ELF-1 (cell line): ENCODE measurements around the gene UBXN1.
"Not testable (repeated sequence)": the region's sequence is repeated elsewhere in the genome, so short reads cannot be mapped to it uniquely, and the experiment has no call there.

Experiments used
- DNase-seq: peaks from one replicate; pipeline ENCODE4 v3.0.0-alpha.2; 2016; ENCODE audit warnings: low read depth, low spot score

Gene UBXN1

DNA sequence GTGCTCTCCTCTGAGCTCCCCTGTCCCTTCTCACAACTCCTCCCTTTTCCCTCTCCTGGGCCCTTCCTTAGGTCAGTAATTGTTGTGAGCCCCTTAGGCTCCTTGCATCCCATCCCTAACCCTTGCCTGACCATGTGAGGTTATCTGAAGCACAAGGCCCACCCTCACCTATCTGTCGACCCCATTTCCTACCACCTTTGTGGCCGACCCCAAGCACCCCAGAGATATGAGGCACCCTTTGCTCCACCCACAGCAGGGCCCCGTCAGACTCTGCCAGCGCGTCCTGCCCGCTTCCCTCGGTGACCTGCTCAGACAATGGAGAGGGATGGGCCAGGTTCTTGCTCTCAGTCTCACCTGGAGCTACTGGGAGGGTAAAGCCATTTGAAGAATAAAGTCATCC lies 29.9 kb upstream of the UBXN1 start:
- no peak for DNase-seq

DNA sequence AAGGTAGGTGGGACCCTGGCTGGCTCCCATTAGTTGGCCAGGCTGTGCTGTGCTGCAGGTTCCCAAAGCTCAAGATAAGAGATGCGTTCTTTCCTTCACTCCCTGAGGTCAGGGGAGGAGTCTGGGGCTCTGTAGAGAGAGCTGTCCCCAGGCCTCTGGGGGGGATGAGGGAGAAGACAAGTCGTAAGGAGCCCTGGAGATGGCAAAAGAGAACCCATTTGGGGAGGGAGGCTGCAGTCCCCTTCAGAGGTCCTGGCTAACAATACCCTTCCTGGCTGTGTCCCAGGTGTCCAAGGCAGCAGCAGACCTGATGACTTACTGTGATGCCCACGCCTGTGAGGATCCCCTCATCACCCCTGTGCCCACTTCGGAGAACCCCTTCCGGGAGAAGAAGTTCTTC lies 29.5 kb upstream of the UBXN1 start:
- no peak for DNase-seq

DNA sequence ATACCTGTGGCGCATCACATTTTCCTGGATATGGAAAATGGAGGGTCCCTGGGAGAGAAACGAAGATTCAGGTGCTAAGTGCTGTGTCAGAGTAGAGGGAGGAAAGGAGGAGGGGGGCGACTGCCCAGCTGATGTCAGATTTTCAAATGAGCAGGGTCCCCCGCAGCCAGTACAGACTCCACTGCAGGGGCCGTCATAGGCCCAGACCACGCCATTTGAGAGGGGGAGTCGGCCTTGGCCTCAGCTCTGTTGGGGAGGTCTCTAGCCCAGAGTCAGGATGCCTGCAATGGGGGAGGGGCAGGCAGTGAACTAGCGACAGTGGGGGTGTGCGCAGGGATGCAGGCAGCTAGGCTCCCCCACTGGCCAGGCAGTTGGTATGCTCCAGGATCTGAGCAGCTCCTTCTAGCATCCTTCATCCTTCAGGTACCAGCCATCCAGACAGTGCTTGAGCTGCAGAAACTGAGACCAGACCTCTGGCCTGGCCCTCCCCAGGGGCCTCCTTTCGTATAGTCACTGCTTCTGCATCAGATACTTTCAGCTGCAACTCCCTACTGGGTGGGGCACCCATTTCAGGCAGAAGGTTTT lies 28.5 kb upstream of the UBXN1 start, which contains the start of the genes BSCL2 and GNG3:
TSS of gene BSCL2 (minus strand) at position 148 of the 585 bp plus-strand sequence. CDS start 229 bp downstream, outside the sequence.
TSS of gene GNG3 (plus strand) at position 400 of the 585 bp plus-strand sequence. CDS start 620 bp downstream, outside the sequence.
- DNase-seq = peak; percentile 94

DNA sequence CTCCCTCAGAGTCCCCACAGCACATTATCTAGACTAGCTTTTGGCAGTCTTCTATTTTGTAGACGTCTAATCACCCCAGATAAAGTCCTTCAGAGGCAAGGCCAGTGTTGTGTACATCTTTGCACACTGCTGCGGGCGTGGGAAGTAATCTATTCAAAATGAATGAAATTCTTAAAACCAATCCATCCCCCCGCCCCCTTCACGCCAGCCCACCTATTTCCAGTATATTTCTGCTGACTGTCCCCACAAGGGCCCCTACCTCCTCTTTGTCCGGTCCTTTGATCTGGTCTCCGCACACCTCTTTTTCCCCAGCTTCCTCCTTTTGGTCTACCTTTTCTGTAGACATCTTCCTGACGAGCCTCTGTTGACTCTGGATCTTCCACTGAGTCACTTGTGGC lies 28.0 kb upstream of the UBXN1 start:
- no peak for DNase-seq

DNA sequence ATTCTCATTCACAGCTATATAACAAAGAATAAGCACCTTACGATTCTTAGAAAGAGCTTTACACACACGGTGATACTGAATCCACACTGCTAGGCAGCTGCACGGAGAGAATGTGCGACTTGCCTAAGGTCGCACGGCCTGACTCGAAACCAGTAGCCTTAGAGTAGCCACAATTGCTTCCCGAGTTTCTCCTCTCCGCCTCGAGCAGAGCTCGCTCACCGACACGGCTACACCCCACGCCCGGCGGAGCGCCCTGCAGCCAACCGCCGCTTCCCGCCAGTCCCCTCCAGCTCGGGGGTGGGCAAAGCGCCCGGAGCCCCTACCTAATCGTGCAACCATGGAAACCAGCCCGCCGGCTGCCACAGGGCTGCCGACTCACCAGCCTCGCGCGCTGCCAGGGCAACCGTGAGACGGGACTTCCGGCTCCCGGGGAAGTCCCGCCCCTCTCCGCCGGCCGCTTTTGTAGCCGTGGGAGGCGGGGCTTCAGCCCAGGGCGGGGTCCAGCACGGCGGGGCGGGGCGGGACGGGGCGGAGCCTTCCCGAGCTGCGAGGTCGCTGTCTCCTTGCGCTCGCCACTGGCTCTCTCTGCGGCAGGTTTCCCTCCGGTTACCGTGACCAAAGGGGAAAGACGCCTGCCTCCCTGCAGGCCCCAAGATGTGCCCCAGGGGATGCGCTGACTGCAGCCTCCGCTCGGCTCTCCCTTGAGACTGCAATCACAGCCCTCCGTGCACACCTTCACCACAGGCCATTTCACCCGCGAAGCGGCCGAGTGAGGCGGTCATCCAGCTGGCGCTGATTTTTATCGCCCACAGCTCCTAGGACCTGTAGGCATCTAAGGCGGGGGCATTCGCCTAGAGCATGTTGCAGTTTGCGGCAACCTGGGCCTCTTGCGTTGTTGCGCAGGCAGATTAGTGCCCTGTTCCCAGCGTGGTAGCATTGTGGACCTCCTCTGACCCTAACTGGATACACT lies 27.3 kb upstream of the UBXN1 start:
- peak; percentile 95 for DNase-seq

DNA sequence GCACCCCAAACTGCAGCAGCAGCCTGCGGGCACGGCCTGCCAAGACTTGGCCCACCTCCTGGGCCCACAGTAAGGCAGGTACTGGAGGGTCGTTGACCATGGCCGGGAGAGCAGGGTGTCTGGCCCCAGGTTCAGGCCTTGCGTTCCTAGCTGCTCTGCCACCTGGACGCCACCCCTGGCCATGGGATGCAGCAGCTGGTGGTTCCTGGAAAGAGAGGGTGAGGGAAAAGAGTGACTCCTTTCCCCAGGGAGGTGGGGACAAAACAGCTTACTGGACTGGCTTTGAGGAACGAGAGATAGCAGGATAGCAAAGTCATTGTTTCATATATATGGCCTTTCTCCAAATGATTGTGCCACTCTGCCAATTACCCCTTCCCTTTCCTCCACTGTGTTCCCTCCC lies 26.5 kb upstream of the UBXN1 start:
- no peak for DNase-seq

DNA sequence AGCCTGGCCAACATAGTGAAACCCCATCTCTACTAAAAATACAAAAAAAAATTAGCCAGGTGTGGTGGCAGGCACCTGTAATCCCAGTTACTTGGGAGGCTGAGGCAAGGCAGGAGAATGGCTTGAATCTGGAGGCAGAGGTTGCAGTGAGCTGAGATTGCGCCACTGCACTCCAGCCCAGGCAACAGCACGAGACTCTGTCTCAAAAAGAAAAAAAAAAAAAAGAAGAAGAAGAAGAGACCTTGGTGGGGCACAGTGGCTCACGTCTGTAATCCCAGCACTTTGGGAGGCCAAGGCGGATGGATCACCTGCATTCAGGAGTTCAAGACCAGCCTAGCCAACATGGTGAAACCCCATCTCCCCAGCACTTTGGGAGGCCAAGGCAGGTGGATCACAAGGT lies 25.0 kb upstream of the UBXN1 start:
- not testable (repeated sequence) for DNase-seq

DNA sequence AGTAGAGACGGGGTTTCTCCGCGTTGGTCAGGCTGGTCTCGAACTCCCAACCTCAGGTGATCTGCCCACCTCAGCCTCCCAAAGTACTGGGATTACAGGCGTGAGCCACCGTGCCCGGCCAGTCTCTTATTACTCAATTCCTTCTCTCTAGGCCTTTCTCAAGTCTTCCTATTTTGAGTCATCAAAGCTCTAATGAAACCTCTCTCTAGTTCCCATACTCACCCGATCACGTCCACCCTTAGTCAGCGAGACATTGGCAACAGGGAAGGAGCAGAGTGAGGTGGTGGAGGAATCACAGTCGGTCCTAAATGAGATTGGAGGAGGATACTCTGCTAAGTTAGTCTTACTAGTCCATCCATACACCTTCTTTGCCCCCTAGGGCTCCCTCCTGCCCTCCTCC lies 23.4 kb upstream of the UBXN1 start:
- no peak for DNase-seq

DNA sequence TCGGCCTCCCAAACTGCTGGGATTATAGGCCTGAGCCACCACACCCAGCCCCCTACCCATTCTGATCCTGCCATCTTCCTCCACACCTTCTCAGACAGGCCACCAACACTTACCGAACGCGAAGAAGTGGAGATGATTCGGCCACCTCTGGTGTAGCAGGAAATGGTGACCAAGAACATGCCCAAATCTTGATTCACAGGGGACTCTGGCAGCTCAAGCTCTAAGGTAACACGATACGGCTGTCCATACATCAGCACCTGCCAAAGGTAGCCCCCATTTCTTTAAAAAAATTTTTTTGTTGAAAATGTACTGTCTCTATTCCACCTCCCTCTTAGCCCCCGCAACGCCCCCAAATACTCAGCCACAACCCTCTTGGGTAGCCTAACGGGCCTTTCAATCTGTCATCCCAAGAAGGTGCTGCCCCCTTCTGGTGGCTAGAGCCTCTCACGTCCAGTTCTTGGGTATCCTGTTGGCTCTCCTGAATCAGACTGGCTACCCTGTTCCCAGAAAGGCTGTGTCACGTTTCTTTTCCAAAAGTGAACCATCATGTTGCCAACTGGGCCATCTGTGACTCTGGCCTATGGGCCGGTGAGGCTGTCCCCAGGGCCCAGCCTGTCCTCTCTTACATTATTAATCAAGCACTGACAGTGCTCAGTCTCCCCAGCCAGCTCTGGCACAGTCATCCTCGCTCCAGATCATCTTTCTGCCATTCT lies 15.7 kb upstream of the UBXN1 start:
- peak; percentile 84 for DNase-seq

DNA sequence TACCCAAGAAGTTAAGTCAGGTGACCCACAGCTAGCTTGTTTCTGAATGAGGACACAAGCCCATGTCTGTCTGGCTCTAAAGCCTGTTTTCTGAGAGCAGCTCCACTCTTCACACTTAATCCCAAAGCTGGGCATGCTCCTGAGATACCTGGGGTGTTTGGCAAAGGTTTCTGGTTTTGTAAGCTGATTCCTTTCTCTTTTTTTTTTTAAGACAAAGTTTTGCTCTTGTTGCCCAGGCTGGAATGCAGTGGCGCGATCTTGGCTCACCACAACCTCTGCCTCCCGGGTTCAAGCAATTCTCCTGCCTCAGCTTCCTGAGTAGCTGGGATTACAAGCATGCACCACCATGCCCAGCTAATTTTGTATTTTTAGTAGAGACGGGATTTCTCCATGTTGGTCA lies 14.8 kb upstream of the UBXN1 start:
- DNase-seq = not testable (repeated sequence)

DNA sequence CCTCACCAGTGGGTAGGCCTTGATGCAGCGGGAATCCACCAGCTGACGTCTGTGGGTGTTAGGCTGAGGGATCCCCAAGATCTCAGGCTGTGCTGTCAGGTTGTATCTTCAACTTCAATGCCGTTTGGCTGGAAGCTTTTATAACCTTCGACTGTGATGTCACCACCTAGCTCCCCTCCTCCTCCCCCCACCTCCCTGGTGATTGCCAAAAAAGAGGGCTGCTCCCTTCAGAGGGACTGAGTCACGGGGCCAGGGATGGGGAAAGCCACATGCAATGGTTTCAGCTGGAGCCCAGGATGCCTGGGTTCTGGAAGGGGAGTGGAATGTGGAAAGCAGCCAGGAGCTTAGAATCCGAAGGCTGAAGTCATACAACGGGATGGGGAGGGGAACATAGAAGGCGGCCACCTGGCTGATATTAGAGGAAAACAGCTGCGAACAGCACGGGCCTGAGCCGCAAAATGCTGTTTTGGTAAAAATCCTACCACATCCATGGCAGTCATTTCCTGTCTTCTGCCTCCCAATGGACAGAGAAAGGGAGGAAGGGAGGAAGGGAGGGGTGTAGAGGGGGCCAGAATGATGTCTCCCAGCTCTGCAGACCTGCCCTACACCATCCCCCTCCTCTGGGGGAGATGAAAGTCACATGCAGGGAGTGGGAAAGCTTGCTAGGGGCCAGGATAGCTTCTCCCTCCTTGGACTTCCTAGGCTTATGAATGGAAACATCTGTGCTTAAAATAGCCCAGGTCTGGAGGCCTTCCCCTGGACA lies 10.7 kb upstream of the UBXN1 start, which contains the start of gene LRRN4CL:
TSS of gene LRRN4CL (minus strand) at position 110 of the 763 bp plus-strand sequence. CDS start 1,022 bp downstream, outside the sequence.
- DNase-seq = no peak

DNA sequence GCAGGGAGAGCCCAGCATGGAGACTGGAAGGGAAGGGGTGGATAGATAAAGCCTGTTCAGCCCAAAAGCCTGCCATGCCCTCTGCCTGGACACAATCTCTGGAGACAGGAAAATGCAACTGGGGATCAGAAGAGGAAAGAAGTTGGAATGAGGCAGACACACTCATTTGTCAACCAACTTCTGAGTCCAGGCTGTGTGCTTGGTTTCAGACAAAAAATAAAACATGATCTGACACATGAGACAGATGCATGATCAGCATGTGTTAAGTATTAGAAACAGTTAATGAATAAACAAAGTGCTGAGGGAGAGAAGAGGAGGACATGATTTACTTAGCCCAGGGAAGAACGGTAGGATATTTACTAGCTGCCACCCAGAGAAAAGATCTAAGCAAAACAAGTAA lies 9.6 kb upstream of the UBXN1 start:
- no peak for DNase-seq

DNA sequence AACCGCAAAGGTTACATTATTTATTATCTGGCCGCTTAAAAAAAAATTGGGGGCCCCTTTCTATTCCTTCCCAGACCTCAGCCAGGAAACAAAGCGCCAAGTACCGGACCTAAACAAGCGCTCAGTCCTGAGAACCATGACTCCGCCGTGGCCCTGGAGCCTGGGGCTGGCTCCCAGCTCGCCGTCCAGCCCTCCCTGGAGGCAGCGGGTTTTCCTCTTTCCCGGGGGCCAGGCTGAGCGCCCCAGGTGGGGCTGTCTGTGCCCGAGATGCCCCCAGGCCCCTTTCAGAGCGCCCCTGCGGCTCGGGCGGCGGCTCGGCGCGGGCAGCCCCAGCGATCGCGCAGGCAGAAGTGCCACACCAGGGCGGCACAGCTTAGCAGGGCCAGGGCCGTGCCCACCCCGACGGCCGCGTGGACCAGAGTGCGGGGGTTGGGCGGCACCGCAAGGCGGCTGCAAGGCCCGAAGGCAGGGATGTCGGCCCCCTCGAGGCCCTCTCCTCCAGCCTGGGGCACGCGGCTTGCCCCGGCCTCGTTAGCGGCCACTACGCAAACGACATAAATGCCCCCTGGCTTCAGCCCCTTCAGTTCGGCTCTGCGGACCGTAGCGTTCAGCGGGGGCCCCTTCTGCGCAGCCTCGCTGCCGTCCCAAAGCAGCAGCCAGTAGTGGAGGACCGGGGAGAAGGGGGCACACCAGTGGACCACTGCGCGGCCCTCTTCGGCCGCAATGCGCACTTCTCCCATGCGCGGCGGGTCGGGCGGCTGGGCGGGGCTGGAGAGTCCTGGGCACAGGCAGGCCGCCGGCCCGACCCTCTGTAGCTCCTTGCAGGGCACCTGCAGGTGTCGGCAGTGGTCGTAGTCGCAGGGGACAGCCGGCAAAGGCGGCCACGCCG lies 8.9 kb upstream of the UBXN1 start:
- peak; percentile 50 for DNase-seq

DNA sequence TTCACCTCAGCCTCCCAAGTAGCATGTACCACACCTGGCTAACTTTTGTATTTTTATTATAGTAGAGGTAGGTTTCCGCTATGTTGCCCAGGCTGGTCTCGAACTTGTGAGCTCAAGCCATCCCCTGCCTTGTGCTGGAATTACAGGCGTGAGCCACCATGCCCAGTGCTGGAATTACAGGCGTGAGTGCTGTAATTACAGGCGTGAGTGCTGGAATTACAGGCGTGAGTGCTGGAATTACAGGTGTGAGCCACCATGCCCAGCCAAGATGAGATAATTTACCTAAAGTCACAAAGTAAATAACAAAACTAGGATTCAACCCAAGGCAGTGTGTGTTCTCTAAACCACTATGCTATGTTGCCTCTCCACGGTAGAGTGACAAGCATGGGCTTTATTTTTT lies 3.6 kb upstream of the UBXN1 start:
- DNase-seq = no peak

DNA sequence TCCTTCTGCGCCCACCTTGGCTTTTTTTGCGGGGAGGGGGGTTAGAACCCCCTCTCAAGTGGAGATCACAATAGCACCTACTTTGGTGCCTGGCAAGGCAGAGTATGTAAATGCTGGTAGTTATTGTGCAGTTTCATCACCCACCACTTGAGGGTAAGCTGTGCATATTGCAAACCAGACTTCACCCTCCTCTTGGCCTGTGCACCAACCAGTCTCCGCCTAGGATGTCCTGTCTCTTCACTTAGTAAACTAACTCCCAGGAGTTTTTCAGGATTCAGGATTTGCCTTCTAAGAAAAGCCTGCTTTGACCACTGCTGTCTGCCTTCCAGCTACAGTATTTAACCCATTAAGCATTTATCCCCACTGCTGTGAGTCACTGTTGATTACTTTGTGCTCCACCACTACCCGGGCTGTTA lies 2.0 kb upstream of the UBXN1 start:
- peak; percentile 57 for DNase-seq

DNA sequence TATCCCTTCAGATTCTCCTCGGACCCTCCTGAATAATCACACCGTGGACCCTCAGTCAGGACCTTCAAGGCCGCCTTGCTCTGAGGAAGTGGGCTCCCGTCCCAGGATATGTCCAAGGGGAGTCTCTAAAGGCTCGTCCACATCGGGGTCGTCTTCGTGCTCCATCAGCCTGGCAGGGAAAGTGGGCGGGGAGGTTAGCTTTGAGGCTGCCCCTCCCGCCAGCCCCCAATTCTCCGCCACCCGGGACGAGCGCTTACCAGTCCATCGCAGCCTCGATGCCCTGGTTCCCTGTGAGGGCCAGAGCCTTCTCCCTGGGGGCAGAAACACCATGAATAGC lies 472 bp downstream of the UBXN1 start:
- DNase-seq = no peak

DNA sequence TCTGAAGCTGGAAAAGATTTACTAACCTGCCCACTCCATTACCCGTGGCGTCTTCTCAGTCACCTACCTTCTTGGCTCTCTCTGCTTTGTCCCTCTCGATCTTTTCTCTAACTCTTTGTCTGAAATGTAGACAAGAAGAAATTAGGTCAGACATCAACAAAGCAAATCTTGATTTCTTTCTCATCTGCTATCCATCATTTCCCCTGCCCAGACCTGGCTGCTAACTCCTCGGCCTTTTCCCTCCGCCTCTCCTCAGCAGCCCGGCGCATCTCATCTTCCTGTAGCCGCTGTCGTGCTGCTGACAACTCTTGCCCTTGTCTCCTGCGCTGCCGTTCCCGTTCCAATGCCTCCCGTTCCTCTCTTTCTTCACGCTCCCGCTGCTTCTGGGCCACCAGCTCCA lies 1.2 kb downstream of the UBXN1 start:
- no peak for DNase-seq

DNA sequence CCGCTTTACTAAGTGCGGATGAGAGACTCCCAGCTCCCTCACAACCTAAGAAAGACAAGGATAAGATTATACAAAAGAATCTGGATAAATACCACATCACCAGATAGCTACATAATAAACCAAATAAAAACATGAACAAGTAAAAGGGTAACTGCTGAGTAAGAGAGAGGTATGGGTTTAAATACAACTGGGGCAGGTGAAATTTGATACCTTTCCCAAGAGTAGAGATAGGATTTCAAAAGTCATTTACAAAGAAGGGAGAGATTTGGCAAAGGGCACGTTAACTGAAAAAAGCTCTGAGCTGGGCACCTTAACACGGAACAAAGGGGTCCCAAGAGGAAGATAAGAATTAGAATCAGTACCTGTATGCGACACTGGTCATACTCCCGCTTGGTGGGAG lies 1.7 kb downstream of the UBXN1 start:
- no peak for DNase-seq

DNA sequence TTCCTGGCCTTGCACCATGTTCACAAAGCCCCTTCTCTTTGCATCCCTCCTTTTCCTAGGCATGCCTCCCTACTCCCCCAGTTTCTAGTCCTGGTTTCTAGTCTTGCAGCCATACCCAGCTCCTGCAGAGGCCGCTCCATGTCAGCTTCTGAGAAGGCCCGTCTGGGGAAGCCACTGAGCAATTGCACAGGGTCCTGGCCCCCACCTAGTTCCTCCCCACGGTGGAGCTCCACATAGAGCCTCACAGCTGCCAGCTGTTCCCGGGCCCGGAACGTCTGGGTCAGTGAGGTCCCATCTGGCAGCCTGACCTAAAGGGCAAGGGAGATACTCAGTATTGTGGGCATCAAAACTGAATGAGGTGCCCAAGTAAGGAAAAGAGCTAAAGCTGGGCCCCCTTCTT lies 2.2 kb downstream of the UBXN1 start:
- DNase-seq = no peak

DNA sequence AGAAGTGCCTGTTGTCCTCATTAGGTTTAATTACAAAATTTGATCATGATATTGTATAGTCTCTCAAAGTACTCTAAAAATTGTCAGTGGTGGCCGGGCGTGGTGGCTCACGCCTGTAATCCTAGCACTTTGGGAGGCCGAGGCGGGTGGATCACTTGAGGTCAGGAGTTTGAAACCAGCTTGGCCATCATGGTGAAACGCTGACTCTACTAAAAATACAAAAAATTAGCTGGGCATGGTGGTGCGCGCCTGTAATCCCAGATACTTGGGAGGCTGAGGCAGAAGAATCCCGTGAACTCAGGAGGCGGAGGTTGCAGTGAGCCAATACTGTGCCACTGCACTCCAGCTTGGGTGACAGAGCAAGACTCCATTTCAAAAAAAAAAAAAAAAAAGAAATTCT lies 3.5 kb downstream of the UBXN1 start:
- DNase-seq = not testable (repeated sequence)

DNA sequence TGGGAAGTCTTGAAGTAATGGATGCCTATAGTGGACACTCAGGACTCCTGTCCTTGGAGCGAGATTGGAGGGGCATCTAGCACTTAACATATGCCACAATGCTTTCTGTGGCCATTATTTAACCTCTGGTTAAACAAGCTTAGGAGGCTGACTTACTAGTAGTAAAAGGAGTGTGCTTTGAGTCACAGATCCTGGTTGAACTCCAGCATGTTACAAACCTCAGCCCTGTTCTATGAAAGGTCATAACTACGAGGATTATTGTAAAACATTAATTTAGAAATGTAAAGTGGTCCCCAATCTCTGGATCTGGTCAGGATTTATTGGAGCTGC lies 5.7 kb downstream of the UBXN1 start:
- no peak for DNase-seq
